Cardiac muscle cell (in vitro differentiated cells and primary cell): ENCODE results near the gene HDC. TPM values are rescaled to one million over a fixed set of nuclear protein-coding genes. Genes with fewer than 3 reads are reported as not detected.

ENCODE experiments used
- DNase-seq, 2 donors: peaks; one replicate each; pipeline versions ENCODE4 v3.0.0 to v3.0.0-alpha.2; 2010 to 2017; ENCODE audit warnings: low read depth in 1 of 2, low spot score in 1 of 2
- H3K27ac ChIP-seq: fragments of 200-600 bp; sonication (generic); 2 replicates; pipeline ENCODE4 v1.5.1; 2016
- H3K27me3 ChIP-seq: fragments of 200-600 bp; sonication (generic); 2 replicates; pipeline ENCODE4 v1.6.0; 2016; ENCODE audit warnings: control low read depth
- H3K36me3 ChIP-seq: fragments of 200-600 bp; sonication (generic); 2 replicates; pipeline ENCODE4 v1.5.1; 2016; ENCODE audit warnings: control low read depth
- H3K4me1 ChIP-seq: fragments of 200-600 bp; sonication (generic); 2 replicates; pipeline ENCODE4 v1.8.1; 2017; ENCODE audit warnings: low read depth, mild to moderate bottlenecking, mixed run types
- H3K4me3 ChIP-seq: fragments of 200-600 bp; sonication (generic); 2 replicates; pipeline ENCODE4 v1.5.1; 2016; ENCODE audit warnings: mild to moderate bottlenecking
- H3K9me3 ChIP-seq: fragments of 200-600 bp; sonication (generic); 2 replicates; pipeline ENCODE4 v1.5.1; 2017; ENCODE audit warnings: low read depth, mild to moderate bottlenecking, control low read depth
- CTCF ChIP-seq: IDR thresholded peaks from 2 replicates; pipeline ENCODE4 v1.5.1; 2012; ENCODE audit warnings: low read depth, mild to moderate bottlenecking, low read length
- polyA plus RNA-seq: library from polyadenylated mRNA; unstranded; fragments of >200 nt; fragmentation: Nextera tagmentation; extraction: Ambion mirVana; gene quantifications from 2 replicates; pipeline ENCODE4 v1.2.1, GENCODE V29; 2016
- total RNA-seq: library from RNA; depleted of rRNA; stranded (reverse); fragments of >200 nt; gene quantifications from 2 replicates; pipeline ENCODE4 v1.2.3, GENCODE V29; 2016

The HDC gene
- total RNA-seq: 0.56 TPM in 1 of 2 replicates, not detected in the other
- not detected in 2 replicates for polyA plus RNA-seq

GRCh38 chr15:50265620-50266019 lies at the start of gene HDC:
HDC (minus strand) TSS chr15:50265726; CDS start chr15:50265623, 103 bp downstream.
- H3K4me3 ChIP-seq: no peak within 1 kb of the TSS
- H3K36me3 ChIP-seq: no peaks in the 10 kb centered on the region
- peaks cover 58% of the 10 kb centered on the region for H3K27me3 ChIP-seq
- H3K4me1 ChIP-seq: no peaks in the 10 kb centered on the region
- no peaks in the 10 kb centered on the region for H3K9me3 ChIP-seq
- no peak within 1 kb of the TSS for H3K27ac ChIP-seq
- DNase-seq: peak in 1 of 2 donors; percentile 25
- TF ChIP-seq CTCF: no peak

- no peaks in the 10 kb centered on the region for H3K27me3 ChIP-seq
- no peaks in the 10 kb centered on the region for H3K4me1 ChIP-seq
- no peak for TF ChIP-seq CTCF
- no peaks in the 10 kb centered on the region for H3K36me3 ChIP-seq
- H3K27ac ChIP-seq: no peak overlapping the region
- DNase-seq: no peak
- no peak overlapping the region for H3K4me3 ChIP-seq
- H3K9me3 ChIP-seq: no peaks in the 10 kb centered on the region
Observed at GRCh38 chr15:50312636-50313035, 47.1 kb upstream of the HDC start.

- H3K4me3 ChIP-seq: no peak overlapping the region
Observed at GRCh38 chr15:50307799-50308198, 42.3 kb upstream of the HDC start.

GRCh38 chr15:50304836-50305235 lies 39.3 kb upstream of the HDC start:
- no peak for DNase-seq
- H3K36me3 ChIP-seq: peaks cover 18% of the 10 kb centered on the region
- no peaks in the 10 kb centered on the region for H3K9me3 ChIP-seq
- no peaks in the 10 kb centered on the region for H3K4me1 ChIP-seq
- no peak overlapping the region for H3K4me3 ChIP-seq
- no peaks in the 10 kb centered on the region for H3K27me3 ChIP-seq
- no peak overlapping the region for H3K27ac ChIP-seq
- no peak for TF ChIP-seq CTCF

More at GRCh38 chr15:50307799-50308198, 42.3 kb upstream of the HDC start:
- no peak for TF ChIP-seq CTCF
- H3K27ac ChIP-seq: no peak overlapping the region
- no peak for DNase-seq
- H3K36me3 ChIP-seq: peaks cover 4% of the 10 kb centered on the region
- no peaks in the 10 kb centered on the region for H3K4me1 ChIP-seq
- H3K9me3 ChIP-seq: no peaks in the 10 kb centered on the region
- no peaks in the 10 kb centered on the region for H3K27me3 ChIP-seq

GRCh38 chr15:50302581-50302980 lies 37.1 kb upstream of the HDC start:
- Histone ChIP-seq H3K4me1 (no peaks in the 10 kb centered on the region), H3K4me3 (no peak overlapping the region), H3K9me3 (no peaks in the 10 kb centered on the region), H3K27ac (no peak overlapping the region), H3K27me3 (no peaks in the 10 kb centered on the region), H3K36me3 (peaks cover 27% of the 10 kb centered on the region)
- no peak for TF ChIP-seq CTCF
- DNase-seq: no peak

GRCh38 chr15:50298340-50298739 lies 32.8 kb upstream of the HDC start:
- no peak overlapping the region for H3K27ac ChIP-seq
- no peaks in the 10 kb centered on the region for H3K9me3 ChIP-seq
- no peaks in the 10 kb centered on the region for H3K4me1 ChIP-seq
- no peak for DNase-seq
- TF ChIP-seq CTCF: no peak
- H3K27me3 ChIP-seq: no peaks in the 10 kb centered on the region
- H3K4me3 ChIP-seq: no peak overlapping the region
- H3K36me3 ChIP-seq: peaks cover 33% of the 10 kb centered on the region
